Type B pancreatic cell (in vitro differentiated cells): Measurements from ENCODE around the gene CACNG7. TPM values are rescaled to one million over a fixed set of nuclear protein-coding genes. Genes with fewer than 3 reads are reported as not detected.

ENCODE experiments used
- DNase-seq: peaks from one replicate; pipeline ENCODE4 v3.0.0; 2021; ENCODE audit warnings: mixed read lengths; ENCODE audit not compliant: unreplicated experiment; ENCODE audit errors: extremely low spot score
- H3K27ac Mint-ChIP-seq: 2 replicates; pipeline ENCODE4 v1.8.0; 2021; ENCODE audit warnings: mild to moderate bottlenecking, mixed read lengths
- H3K27me3 Mint-ChIP-seq: 2 replicates; pipeline ENCODE4 v1.8.0; 2021; ENCODE audit warnings: mixed read lengths
- H3K36me3 Mint-ChIP-seq: 2 replicates; pipeline ENCODE4 v1.8.0; 2021; ENCODE audit warnings: mixed read lengths
- H3K4me1 Mint-ChIP-seq: one replicate; pipeline ENCODE4 v1.8.0; 2021; ENCODE audit warnings: mixed read lengths; ENCODE audit not compliant: unreplicated experiment
- H3K4me3 Mint-ChIP-seq: 2 replicates; pipeline ENCODE4 v1.8.0; 2021; ENCODE audit warnings: mild to moderate bottlenecking, mixed read lengths
- H3K9me3 Mint-ChIP-seq: 2 replicates; pipeline ENCODE4 v1.8.0; 2021; ENCODE audit warnings: mixed read lengths
- CTCF ChIP-seq: fragments of 200-600 bp; sonication (generic); conservative IDR thresholded peaks from 2 replicates; pipeline ENCODE4 v1.5.0; 2021; ENCODE audit warnings: antibody characterized with exemption, mild to moderate bottlenecking
- total RNA-seq: library from RNA; stranded (reverse); gene quantifications from 2 replicates; pipeline ENCODE4 v1.2.1, GENCODE V29; 2021; ENCODE audit warnings: low replicate concordance

CACNG7 gene
- total RNA-seq, 1 donor from 2014 or later: 6.0 TPM

- H3K27ac Mint-ChIP-seq: no peak overlapping the region
- H3K36me3 Mint-ChIP-seq: no peaks in the 10 kb centered on the region
- no peak overlapping the region for H3K4me3 Mint-ChIP-seq
- peaks cover 44% of the 10 kb centered on the region for H3K27me3 Mint-ChIP-seq
- H3K9me3 Mint-ChIP-seq: no peaks in the 10 kb centered on the region
- H3K4me1 Mint-ChIP-seq: peaks cover 6% of the 10 kb centered on the region
- no peak for DNase-seq
- TF ChIP-seq CTCF: no peak
Measured at GRCh38 chr19:53885036-53885435, 24.0 kb upstream of the CACNG7 start.

- Mint-ChIP-seq H3K27me3 (peaks cover 42% of the 10 kb centered on the region), H3K27ac (no peak overlapping the region), H3K4me1 (no peaks in the 10 kb centered on the region), H3K9me3 (no peaks in the 10 kb centered on the region), H3K4me3 (no peak overlapping the region), H3K36me3 (no peaks in the 10 kb centered on the region)
- no peak for TF ChIP-seq CTCF
- no peak for DNase-seq
Measured at GRCh38 chr19:53892301-53892980, 16.6 kb upstream of the CACNG7 start.

GRCh38 chr19:53892981-53893325 is 16.1 kb upstream of the CACNG7 start:
- H3K36me3 Mint-ChIP-seq: no peaks in the 10 kb centered on the region
- no peak for DNase-seq
- H3K4me1 Mint-ChIP-seq: no peaks in the 10 kb centered on the region
- no peak for TF ChIP-seq CTCF
- no peak overlapping the region for H3K4me3 Mint-ChIP-seq
- H3K27ac Mint-ChIP-seq: no peak overlapping the region
- no peaks in the 10 kb centered on the region for H3K9me3 Mint-ChIP-seq
- H3K27me3 Mint-ChIP-seq: peaks cover 44% of the 10 kb centered on the region

- Mint-ChIP-seq H3K4me1 (no peaks in the 10 kb centered on the region), H3K9me3 (no peaks in the 10 kb centered on the region), H3K4me3 (no peak overlapping the region), H3K27ac (no peak overlapping the region), H3K36me3 (no peaks in the 10 kb centered on the region), H3K27me3 (peaks cover 51% of the 10 kb centered on the region)
- no peak for TF ChIP-seq CTCF
- no peak for DNase-seq
Measured at GRCh38 chr19:53894707-53895106, 14.4 kb upstream of the CACNG7 start.

- Mint-ChIP-seq H3K9me3 (no peaks in the 10 kb centered on the region), H3K4me1 (no peaks in the 10 kb centered on the region), H3K27ac (no peak overlapping the region), H3K4me3 (no peak overlapping the region), H3K27me3 (peaks cover 53% of the 10 kb centered on the region), H3K36me3 (no peaks in the 10 kb centered on the region)
- no peak for TF ChIP-seq CTCF
- no peak for DNase-seq
Measured at GRCh38 chr19:53896682-53897081, 12.4 kb upstream of the CACNG7 start.

GRCh38 chr19:53897459-53897858 is 11.6 kb upstream of the CACNG7 start:
- no peak overlapping the region for H3K4me3 Mint-ChIP-seq

More at GRCh38 chr19:53897459-53897858, 11.6 kb upstream of the CACNG7 start:
- Mint-ChIP-seq H3K27ac (no peak overlapping the region), H3K36me3 (no peaks in the 10 kb centered on the region), H3K27me3 (peaks cover 47% of the 10 kb centered on the region), H3K9me3 (no peaks in the 10 kb centered on the region), H3K4me1 (no peaks in the 10 kb centered on the region)
- DNase-seq: no peak
- TF ChIP-seq CTCF: no peak
